ENCODE results near the gene SDK1. TPM values are rescaled to one million over a fixed set of nuclear protein-coding genes. Genes with fewer than 3 reads are reported as not detected.

Gene SDK1
- total RNA-seq, 1 donor from 2014 or later, result 0.53 TPM

DNA sequence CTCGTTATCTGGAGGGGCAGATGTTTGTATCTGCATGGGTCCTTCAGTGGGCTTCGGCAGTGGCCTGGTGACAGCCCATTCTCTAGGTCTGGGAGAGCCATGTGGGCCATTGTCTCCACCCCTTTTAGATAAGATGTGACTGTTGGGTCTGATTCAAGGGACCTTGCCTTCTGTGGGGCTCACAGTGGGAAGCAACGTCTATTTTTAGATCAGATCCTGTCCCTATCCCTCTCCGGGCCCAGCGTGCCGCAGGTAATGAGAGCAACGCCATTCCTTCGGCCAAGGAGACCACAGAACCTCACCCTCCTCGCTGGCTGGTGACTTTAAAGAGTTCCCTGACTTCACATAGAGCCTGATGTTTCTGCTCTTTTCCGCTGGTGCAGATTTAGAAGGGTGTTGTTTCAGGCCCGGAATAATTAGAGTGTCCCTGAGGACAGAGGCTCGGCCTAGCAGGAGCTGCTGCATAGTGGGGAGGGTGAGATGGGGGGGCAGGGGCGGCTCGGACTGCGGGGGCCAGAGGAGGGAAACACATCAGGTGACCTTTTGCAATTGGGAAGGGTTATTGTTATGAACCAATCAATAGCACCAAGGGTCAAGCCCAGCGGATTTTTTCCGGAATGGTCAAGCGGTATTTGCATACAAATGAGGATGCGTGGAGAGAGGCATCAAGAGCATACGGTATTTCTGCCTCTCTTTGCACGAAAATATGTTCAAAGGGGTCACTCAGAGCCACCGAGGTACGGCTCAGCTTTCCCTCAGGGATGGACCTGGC is 878.0 kb downstream of the SDK1 start:
- no peak for ATAC-seq
- no peak for DNase-seq (ENCODE audit: low spot score)

GRCh38 chr7:4179688-4180380 is 878.8 kb downstream of the SDK1 start:
- no peak for DNase-seq (ENCODE audit: low spot score)
- no peak for ATAC-seq

GRCh38 chr7:4181446-4181845 is 880.4 kb downstream of the SDK1 start:
- ATAC-seq (no peak), DNase-seq (ENCODE audit: low spot score) (no peak)

DNA sequence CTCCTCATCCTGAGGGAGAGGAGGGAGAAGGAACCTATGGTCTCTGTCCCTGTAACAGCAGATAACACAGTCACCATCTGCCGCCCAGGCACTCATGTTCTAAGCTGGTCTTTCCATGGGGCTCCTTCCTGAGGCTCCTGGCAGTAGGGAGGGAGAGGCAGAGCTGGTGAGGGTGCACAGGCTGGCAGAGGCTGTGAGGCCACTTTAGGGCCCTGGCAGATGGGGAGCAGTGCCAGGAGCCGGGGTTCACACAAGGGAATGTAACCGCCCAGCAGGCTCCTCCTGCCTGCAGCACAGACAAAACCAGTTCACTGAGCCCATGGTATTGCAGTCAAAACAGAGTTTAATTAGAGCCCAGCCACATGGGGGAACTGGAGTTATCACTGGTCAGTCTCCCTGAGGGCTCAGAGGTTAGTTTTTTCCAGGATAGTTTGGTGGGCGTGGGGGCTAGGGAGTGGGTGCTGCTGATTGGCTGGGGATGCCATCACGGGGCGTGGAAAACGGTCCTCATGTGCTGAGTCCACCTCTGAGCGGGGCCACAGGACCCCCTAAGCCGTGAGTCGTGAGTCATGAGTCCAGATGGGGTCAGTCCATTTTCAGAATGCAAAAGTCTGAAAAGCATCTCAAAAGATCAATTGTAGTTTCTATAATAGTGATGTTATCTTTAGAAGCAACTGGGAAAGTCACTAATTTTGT is 881.7 kb downstream of the SDK1 start:
- ATAC-seq (no peak), DNase-seq (ENCODE audit: low spot score) (no peak)

GRCh38 chr7:4184653-4185052 is 883.6 kb downstream of the SDK1 start:
- no peak for DNase-seq (ENCODE audit: low spot score)
- ATAC-seq, result no peak

GRCh38 chr7:4185136-4185535 is 884.1 kb downstream of the SDK1 start:
- ATAC-seq, result no peak
- DNase-seq (ENCODE audit: low spot score), result no peak

DNA sequence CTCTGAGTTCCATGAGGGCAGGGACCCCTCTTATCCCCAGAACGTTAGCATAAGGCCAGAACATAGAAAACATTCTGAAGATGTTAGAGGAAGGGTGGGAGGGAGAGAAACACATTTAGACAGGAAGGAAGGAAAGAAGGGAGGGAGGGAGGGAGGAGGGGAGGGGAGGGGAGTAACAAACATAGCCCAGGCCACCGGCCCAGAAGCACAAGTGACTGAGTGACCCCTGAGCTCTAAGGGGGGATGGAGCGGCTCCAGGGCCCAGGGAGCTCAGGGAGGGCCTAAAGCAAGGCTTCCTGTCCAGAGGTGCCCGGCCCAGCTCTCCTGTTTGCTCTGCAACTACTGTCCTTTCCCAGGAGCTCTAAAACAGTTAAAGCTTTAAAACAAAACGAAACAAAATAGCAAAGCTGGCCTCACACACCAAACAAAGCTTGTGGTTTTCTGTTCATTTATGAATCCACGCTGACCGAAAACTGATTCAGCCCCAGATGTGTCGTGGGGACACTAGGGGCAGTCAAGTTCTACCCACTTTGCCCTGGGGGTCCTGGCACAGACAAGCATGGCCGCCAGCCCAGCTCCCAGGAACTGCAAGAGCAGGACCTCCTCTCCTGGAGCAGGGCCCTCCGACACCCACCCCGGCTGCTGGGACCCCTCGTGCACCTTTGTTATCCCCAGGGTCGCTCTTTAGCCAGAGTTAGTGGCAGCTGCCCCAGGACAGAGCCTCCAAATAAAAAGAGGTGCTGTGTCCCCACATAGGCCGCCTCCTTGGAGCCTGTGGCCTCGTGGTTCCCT is 884.9 kb downstream of the SDK1 start:
- DNase-seq (ENCODE audit: low spot score), result no peak

DNA sequence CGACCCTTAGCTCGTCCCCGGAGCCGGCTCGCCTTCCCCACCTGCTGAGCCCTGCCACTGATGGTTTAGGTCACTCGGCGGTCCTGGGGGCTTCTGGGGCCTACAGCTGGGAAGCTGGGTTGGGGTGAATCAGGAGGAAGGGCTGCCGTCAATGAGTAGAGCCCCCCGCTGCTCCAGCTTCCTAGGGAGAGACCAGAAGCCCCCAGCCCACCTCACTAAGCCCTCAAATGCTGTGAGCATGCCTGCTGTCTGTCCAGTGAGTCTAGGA is 885.4 kb downstream of the SDK1 start:
- ATAC-seq (no peak), DNase-seq (ENCODE audit: low spot score) (no peak)

More for the DNA sequence above, 884.9 kb downstream of the SDK1 start:
- no peak for ATAC-seq

- DNase-seq (ENCODE audit: low spot score) (no peak), ATAC-seq (no peak)
These were observed 887.6 kb downstream of the SDK1 start for GRCh38 chr7:4188651-4189050.

- DNase-seq (ENCODE audit: low spot score), result peak; percentile 91
- ATAC-seq, result peak; percentile 88
These were observed 888.1 kb downstream of the SDK1 start for GRCh38 chr7:4189131-4189570.

- peak; percentile 54 for ATAC-seq
These were observed 889.2 kb downstream of the SDK1 start for GRCh38 chr7:4190010-4190981.

DNA sequence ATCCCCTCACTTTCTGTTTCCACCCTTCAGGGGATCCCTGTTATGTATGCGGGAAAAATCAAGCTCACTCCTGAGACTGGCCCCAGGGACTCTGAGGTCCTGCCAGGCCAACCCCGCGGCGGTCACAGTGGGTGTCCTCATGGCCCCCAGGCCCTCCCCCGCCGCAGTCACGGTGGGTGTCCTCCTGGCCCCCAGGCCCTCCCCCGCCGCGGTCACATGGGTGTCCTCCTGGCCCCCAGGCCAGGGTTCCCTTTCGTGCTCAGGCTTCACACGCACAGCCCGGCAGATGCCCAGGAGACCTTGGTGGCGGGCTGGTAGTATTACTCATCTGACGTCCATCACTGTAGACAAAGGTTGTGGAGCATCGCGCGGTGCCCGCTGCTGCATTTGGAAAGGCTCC is 890.0 kb downstream of the SDK1 start:
- ATAC-seq, result no peak
- DNase-seq (ENCODE audit: low spot score), result no peak

More at GRCh38 chr7:4190010-4190981, 889.2 kb downstream of the SDK1 start:
- DNase-seq (ENCODE audit: low spot score), result no peak

DNA sequence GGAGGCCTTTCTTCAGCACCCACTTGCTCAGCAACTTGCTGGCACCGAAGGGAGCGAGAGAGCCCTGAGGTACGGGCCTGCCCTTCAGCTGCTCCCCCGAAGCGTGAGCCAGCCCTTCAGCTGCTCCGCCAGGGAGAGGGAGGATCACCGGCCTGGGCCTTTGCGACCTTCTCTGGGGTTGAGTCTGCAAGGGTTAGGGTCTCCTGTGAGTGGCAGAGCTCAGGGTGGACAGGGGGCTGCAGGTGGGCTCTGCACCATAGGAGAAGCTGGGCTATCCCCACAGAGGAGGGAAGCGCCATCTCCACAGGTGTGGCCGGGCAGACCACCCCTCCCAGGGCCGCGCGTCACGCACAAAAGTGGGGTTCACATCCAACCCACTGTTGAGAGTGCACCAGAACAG is 890.5 kb downstream of the SDK1 start:
- DNase-seq (ENCODE audit: low spot score) (no peak), ATAC-seq (no peak)

DNA sequence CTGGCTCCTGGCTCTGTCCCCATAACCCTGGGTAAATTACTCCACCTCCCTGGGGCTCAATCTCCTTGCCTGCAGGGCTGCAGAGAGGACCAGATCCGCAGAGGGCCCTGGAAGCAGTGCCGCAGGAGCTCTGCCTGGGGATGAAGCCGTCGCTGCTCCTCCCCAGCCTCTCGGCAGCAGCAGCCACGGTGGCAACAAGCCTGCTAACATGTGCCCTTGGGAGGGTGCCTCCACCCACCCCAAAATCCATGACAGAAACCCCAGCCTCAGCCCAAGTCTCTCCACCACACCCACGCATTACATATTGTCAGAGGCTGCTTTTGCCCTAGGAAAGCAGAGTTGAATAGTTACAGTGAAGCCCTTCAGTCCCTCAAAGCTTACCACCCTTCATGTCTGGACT is 894.6 kb downstream of the SDK1 start:
- DNase-seq (ENCODE audit: low spot score) (no peak), ATAC-seq (no peak)

GRCh38 chr7:4196121-4196819 is 895.2 kb downstream of the SDK1 start:
- ATAC-seq (no peak), DNase-seq (ENCODE audit: low spot score) (no peak)

DNA sequence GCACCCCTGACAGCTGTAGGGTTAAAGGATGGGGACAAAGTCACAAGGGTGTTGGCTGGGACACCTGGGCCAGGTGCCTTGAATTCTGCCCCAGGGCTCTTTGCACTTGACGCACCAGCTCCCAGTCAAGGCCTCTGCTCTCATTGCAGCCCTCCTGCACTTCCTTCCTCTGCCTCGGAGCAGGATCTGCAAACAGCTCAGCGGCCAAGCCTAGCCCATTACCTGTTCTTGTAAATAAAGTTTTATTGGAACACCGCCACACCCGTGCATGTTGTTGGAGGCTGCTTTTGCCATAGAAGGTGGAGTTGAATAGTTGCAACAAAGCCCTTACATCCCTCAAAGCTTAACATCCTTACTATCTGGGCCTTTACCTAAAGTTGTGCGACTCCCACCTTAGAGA is 897.2 kb downstream of the SDK1 start:
- no peak for DNase-seq (ENCODE audit: low spot score)
- no peak for ATAC-seq

DNA sequence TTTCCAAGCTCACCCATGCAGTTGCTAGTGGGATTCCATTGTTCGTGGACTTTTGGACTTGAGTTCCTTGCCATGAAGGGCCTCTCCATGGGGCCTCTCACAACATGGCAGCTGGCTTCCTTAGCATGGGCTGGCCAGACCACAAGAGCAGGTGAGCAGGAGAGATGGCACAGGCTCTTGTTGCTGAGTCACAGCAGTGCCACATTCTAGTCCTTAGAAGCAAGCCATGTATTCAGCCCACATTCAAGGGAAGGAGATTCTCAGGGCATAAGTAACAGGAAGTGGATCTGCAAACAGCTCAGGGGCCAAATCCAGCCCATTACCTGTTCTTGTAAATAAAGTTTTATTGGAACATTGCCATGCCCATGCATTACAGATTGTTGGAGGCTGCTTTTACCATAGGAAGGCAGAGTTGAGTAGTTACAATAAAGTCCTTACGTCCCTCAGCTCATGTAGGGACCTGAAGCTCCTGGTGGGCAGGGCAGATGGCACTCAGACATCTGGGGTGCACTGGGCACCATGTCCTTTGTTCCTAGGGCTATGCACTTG is 899.6 kb downstream of the SDK1 start:
- no peak for ATAC-seq

GRCh38 chr7:4201566-4201965 is 900.5 kb downstream of the SDK1 start:
- no peak for ATAC-seq
- DNase-seq (ENCODE audit: low spot score), result no peak

More for the DNA sequence above, 899.6 kb downstream of the SDK1 start:
- no peak for DNase-seq (ENCODE audit: low spot score)

DNA sequence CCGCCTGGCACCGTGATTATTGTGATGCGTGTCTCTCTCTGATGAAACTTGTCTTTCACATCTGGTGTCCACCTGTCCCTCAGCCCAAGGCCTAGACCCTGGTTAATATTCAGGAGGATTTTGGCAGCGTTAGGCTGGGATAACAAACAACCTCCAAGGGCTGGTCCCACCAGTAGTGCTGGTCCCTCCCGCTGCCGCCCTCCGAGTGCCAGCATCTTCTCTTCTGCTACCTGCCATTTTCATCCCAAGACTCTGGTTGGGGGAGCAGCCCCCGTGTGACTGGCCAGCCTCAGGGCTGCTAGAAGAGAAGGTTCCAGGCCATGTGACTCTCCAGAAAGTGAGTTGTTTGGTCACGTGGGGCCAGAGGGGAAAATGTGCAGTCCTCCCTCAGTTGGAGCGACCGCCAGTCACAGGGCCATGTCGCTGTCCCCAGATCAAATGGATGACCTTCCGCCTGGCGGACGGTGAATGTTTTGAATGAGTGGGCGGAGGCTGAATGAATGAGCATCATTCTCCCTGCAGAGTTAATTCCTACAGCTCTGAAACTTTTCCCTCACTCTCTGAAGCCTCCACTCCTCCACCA is 901.2 kb downstream of the SDK1 start:
- no peak for DNase-seq (ENCODE audit: low spot score)
- no peak for ATAC-seq
